ENCODE measurements around the gene CELSR1. TPM values are rescaled to one million over a fixed set of nuclear protein-coding genes. Genes with fewer than 3 reads are reported as not detected.

Gene CELSR1
- total RNA-seq, 1 experiment from 2014 or later: 33.2 TPM

DNA sequence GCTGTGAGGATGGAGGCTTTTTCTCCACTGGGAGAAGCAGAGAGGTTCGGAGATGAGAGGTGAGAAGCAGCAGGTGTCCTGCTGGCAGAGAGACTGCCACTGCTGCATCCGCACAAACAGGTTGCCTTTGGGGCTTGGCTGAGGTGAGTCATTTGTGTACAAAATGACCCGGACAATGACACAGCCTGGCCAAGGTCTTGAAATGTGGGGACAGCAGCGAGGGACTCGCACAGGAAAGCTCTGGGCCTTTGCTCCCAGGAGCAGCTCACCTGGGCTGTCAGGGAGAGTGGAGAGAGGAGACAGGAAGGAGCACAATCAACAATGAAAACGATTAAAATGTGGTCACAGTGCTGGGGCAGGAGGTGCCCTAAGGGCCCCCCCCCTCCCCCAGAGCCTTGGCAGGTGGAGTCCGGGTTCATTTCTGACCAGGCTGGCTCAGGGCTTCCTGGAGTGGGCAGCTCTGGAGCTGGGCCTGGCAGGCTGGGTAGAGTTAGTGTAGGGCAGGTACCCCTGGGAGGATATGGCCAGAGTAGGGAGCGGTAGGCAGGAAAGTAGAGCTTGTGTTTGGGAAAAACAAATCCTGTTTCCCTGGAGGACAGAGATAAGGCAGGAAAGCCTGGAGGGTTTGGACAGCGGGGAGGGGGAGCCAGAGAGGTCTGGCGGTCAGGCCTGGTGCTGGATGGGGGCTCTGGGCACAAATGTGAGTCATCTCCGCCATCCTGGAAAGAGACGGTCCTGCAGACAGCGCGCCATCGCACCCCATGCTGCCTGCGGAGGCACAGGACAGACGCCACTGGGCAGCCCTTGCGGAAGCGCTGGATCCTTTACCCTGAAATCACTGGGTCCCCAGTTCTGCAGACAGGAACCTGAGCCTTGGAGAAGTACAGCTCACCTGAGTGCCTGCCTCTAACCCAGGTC, 37.8 kb upstream of the CELSR1 start:
- no peaks in the 10 kb centered on the region for H3K36me3 Mint-ChIP-seq (ENCODE audit: insufficient read depth, unreplicated experiment)
- peaks cover 40% of the 10 kb centered on the region for H3K4me1 ChIP-seq
- peaks cover 10% of the 10 kb centered on the region for H3K9me3 Mint-ChIP-seq (ENCODE audit: unreplicated experiment)
- no peak overlapping the region for H3K4me3 ChIP-seq (ENCODE audit: low read depth, low read length)
- CTCF ChIA-PET: interaction anchor here (2.1 kb wide), 1 partner anchor 12 kb away, joined by 13 read pairs; no protein-coding TSS in a partner anchor
- no TSS peak for BruUV-seq (replicated peaks)
- intact Hi-C loops (cut with micrococcal nuclease; ENCODE audit: unreplicated experiment): no loop called here
- no peaks in the 10 kb centered on the region for H3K27me3 ChIP-seq (replicated peaks; ENCODE audit: control insufficient read depth, insufficient read depth, low read length)
- DNase-seq: peak; percentile 62 to 71
- H3K36me3 ChIP-seq (ENCODE audit: control insufficient read depth, insufficient read depth, low read length): no peaks in the 10 kb centered on the region
- H3K27me3 Mint-ChIP-seq (ENCODE audit: insufficient read depth, unreplicated experiment): no peaks in the 10 kb centered on the region
- peaks cover 26% of the 10 kb centered on the region for H3K4me1 Mint-ChIP-seq (ENCODE audit: low read depth, unreplicated experiment)
- POLR2A ChIA-PET: interaction anchor here (0.6 kb wide), 1 partner anchor 289 kb away, joined by 3 read pairs; no protein-coding TSS in a partner anchor
- peak overlapping the region; percentile 88 for H3K27ac Mint-ChIP-seq (ENCODE audit: unreplicated experiment)
- 0 out of 2 replicates have a peak, but pooled peaks cover 4% of the 10 kb centered on the region for H3K9me3 ChIP-seq
- H3K4me3 Mint-ChIP-seq (ENCODE audit: unreplicated experiment): peak overlapping the region; percentile 56
- TF ChIP-seq, protein P1, sequence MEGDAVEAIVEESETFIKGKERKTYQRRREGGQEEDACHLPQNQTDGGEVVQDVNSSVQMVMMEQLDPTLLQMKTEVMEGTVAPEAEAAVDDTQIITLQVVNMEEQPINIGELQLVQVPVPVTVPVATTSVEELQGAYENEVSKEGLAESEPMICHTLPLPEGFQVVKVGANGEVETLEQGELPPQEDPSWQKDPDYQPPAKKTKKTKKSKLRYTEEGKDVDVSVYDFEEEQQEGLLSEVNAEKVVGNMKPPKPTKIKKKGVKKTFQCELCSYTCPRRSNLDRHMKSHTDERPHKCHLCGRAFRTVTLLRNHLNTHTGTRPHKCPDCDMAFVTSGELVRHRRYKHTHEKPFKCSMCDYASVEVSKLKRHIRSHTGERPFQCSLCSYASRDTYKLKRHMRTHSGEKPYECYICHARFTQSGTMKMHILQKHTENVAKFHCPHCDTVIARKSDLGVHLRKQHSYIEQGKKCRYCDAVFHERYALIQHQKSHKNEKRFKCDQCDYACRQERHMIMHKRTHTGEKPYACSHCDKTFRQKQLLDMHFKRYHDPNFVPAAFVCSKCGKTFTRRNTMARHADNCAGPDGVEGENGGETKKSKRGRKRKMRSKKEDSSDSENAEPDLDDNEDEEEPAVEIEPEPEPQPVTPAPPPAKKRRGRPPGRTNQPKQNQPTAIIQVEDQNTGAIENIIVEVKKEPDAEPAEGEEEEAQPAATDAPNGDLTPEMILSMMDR (IDR thresholded peaks at IDR 0.05; ENCODE audit: insufficient read depth in 1 of 2, low read depth in 1 of 2, low read length in 1 of 2, severe bottlenecking in 1 of 2, unreplicated experiment in 1 of 2): no peak

GRCh38 chr22:46574438-46574992, 37.1 kb upstream of the CELSR1 start:
- Mint-ChIP-seq H3K27ac (ENCODE audit: unreplicated experiment) (peak overlapping the region; percentile 88), H3K4me3 (ENCODE audit: unreplicated experiment) (peak overlapping the region; percentile 56)
- POLR2A ChIA-PET: interaction anchor here (0.6 kb wide), 1 partner anchor 288 kb away, joined by 3 read pairs; no protein-coding TSS in a partner anchor

More at GRCh38 chr22:46574438-46574992, 37.1 kb upstream of the CELSR1 start:
- Mint-ChIP-seq H3K27me3 (ENCODE audit: insufficient read depth, unreplicated experiment) (no peaks in the 10 kb centered on the region), H3K4me1 (ENCODE audit: low read depth, unreplicated experiment) (peaks cover 25% of the 10 kb centered on the region), H3K36me3 (ENCODE audit: insufficient read depth, unreplicated experiment) (no peaks in the 10 kb centered on the region), H3K9me3 (ENCODE audit: unreplicated experiment) (peaks cover 10% of the 10 kb centered on the region)
- no TSS peak for BruUV-seq (replicated peaks)
- H3K36me3 ChIP-seq (ENCODE audit: control insufficient read depth, insufficient read depth, low read length): no peaks in the 10 kb centered on the region
- 0 out of 2 replicates have a peak, but pooled peaks cover 4% of the 10 kb centered on the region for H3K9me3 ChIP-seq
- CTCF ChIA-PET: interaction anchor here (2.1 kb wide), 1 partner anchor 11 kb away, joined by 13 read pairs; no protein-coding TSS in a partner anchor
- H3K4me3 ChIP-seq (ENCODE audit: low read depth, low read length): no peak overlapping the region
- no peaks in the 10 kb centered on the region for H3K27me3 ChIP-seq (replicated peaks; ENCODE audit: control insufficient read depth, insufficient read depth, low read length)
- H3K4me1 ChIP-seq: peaks cover 35% of the 10 kb centered on the region
- TF ChIP-seq, protein P1 (IDR thresholded peaks at IDR 0.05; ENCODE audit: insufficient read depth in 1 of 2, low read depth in 1 of 2, low read length in 1 of 2, severe bottlenecking in 1 of 2, unreplicated experiment in 1 of 2): no peak
- DNase-seq: no peak
- intact Hi-C loops (cut with micrococcal nuclease; ENCODE audit: unreplicated experiment): no loop called here
